Germinal center (tissue), 1 donor: ENCODE data around the gene FZD7.

ENCODE experiments used
- DNase-seq: peaks from one replicate; pipeline ENCODE4 v3.0.0; 2012; ENCODE audit warnings: mixed read lengths, low spot score

Gene FZD7

DNA sequence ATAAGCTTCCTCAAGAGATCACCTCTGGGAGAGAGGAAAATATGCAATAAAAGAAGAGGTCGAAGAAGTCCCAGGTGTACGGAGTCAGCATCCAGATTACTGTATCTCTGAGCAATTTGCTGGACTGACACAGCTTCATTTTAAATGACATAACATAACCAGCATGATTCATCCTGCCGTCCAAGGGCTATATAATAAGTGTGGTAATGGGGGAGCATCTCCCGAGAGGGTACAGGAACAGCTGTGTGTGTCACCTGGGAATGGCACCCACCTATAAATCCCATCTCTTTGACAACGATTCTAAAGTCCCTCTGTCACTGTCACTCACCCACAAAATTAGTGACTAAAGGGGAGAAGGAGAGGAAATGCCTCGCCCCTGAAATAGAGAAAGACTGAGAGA, 19.3 kb upstream of the FZD7 start:
- DNase-seq = no peak

DNA sequence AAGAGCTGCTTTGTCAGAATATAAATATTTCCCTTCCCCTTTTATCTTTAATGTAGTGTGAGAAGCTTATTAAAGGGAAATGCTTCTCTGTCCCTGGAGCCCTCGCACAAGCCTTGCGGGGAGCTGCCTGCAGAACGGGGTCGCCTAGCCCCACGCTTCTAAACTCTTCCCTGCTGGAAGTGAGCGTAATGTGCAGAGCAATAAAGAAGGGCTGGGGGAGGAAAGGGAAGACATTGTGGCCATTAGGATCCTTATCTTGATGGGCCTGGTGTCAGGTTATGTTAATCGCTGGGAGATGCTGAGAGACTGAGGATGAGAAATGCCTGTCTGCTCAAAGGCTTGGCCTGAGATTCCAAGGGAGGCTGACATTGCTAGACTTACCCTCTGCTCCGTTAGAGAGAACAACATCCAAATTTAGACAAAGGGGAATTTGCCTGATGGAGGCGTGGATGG, 18.9 kb upstream of the FZD7 start:
- DNase-seq = no peak

DNA sequence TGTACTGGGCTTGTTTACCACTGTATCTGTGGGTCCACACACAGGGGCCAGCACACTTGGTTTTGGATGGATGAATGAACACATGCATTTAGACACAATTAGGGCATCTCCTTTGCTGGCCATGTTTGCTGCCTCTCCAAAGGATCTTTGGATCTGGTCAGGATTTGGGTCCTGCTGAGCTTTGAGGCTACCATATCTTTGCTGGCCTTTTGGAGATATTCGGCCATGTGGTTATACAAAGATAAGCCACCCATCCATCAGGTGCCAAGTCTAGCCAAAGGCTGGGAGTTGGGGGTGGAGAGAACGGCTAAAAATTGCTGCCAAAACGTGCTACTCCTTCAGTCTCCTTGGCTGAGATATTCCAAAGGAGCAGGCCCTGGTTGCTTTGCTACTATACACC, 18.2 kb upstream of the FZD7 start:
- no peak for DNase-seq

GRCh38 chr2:202016579-202017227, 17.0 kb upstream of the FZD7 start:
- DNase-seq = no peak

- DNase-seq = no peak
These were observed 15.7 kb upstream of the FZD7 start for GRCh38 chr2:202017940-202018339.

- DNase-seq = no peak
These were observed 14.7 kb upstream of the FZD7 start for GRCh38 chr2:202018950-202019349.

GRCh38 chr2:202019689-202020450, 13.8 kb upstream of the FZD7 start:
- no peak for DNase-seq

- DNase-seq = no peak
These were observed 10.9 kb upstream of the FZD7 start for GRCh38 chr2:202022755-202023154.

- DNase-seq = no peak
These were observed 10.3 kb upstream of the FZD7 start for GRCh38 chr2:202023198-202023903.

DNA sequence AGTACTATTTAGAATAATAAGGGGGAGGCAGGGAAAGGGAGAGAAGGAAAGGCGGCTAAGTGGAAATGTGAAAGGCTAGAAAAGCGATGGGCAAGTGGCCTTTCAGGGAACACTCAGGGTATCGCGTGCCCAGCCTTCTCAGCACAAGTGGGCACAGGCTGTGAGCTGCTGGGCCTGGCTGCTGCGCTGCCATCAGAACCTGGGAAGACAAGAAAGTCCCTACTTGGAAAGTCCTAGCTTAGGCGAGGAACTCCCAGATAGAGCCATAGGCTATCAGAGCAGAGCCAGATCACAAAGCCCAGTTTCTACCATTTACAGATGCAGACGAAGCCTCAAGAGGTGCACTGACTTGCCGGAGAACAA, 9.8 kb upstream of the FZD7 start:
- DNase-seq = no peak

DNA sequence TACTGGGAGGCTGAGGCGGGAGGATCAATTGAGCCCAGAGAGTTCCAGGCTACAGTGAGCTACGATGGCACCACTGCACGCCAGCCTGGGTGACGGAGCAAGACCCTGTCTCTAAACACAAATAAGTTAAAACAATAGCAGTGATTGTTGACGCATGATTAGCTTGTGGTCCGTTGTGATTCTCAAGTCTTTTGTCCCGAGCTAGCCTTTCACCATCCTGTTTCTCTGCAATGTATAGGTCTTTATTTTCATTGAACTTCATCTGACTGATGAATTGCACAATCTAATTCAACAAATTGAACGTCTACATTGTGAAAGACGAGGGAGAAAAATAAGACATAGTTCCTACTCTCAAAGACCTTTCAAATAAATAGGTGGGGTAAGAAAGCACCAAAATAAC, 8.8 kb upstream of the FZD7 start:
- DNase-seq = no peak

- no peak for DNase-seq
These were observed 7.8 kb upstream of the FZD7 start for GRCh38 chr2:202025816-202026215.

DNA sequence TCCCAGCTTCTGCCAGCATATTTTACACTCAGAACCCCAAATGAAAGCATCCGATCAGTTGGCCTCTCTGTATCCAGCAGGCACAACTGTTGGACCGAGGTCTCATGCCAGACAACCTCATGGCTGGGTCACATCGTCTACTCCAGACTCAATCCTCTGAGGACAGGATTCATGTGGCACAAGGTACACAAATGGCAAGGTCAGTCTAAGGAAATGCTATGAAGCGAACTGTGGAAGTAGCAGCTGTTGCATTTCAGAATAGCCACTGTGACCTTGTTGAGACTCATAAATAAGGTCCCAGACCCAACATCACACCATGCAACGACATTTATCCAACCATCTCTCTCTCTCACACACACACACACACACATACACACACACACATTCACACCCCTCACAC, 7.1 kb upstream of the FZD7 start:
- no peak for DNase-seq

DNA sequence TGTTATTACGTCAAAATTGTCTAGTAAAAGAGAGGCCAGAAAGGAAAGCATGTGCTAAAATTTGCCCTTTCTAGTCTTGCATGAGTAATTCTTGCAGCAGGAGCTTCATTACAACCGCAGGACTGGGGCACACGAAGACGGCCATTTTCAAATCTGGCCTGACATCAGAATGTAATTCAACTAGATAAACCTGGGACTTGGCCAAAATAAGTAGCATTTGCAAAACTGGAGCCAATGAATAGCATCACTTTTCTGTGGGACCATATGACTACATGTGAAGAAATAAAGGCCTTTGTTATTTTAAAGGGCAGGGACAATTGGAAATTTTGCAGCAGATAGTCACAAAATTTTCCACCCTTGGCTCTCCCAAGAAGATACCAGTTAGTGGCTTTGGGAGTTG, 3.0 kb upstream of the FZD7 start:
- no peak for DNase-seq

DNA sequence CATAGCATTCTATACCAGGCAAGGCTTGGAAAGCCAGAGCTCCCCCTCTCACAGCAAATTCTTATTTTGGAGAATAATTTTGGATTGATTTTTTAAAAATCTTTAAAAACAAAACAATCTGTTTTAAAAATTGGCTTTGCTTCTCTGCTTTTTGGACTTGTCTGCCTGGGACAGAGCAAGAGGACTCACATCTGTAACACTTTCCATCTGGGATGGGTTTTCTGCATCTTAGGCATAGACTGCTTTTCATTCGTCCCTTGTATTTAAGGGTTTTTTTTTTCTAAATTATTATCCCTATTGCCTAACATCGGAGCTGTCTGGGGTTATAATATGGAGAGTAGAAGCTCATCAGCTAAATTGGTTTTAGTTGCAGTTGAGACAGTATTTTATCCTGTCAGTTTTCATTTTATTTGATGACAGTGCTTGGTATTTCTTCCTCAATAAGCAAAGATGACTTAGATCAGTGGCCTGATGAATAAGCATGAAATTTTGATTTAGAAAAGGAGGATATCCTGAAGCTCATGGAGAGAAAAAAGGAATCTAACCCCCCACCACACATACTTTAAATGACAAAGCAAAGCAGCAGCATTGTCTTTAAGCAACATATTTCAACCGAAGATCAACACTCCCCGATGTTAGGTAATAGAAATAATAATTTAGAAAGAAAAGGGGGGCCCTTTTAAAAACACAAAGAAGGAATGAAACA, 2.3 kb upstream of the FZD7 start:
- no peak for DNase-seq

- DNase-seq = peak; percentile 54
These were observed 774 bp upstream of the FZD7 start for GRCh38 chr2:202032846-202033316.

DNA sequence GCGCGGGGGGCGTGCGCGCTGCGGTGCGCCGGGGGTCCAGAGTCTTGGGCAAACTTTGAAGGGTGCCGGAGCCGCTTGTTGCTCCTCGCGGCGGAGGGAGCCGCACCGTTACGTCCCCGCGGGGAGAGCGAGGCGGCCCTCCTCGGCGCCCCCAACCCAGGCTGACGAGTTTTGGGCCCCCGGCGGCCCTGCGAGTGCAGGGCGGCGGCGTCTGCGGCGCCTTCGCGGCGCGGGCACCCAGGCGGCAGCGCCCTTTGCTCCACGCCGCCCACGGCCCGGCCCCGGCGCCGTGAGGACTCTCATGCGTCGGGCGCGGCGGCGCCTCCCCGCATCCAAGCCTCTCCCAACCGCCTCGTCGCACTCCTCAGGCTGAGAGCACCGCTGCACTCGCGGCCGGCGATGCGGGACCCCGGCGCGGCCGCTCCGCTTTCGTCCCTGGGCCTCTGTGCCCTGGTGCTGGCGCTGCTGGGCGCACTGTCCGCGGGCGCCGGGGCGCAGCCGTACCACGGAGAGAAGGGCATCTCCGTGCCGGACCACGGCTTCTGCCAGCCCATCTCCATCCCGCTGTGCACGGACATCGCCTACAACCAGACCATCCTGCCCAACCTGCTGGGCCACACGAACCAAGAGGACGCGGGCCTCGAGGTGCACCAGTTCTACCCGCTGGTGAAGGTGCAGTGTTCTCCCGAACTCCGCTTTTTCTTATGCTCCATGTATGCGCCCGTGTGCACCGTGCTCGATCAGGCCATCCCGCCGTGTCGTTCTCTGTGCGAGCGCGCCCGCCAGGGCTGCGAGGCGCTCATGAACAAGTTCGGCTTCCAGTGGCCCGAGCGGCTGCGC, 814 bp downstream of the FZD7 start:
- peak; percentile 24 for DNase-seq

- DNase-seq = no peak
These were observed 1.7 kb downstream of the FZD7 start for GRCh38 chr2:202035089-202035940.

DNA sequence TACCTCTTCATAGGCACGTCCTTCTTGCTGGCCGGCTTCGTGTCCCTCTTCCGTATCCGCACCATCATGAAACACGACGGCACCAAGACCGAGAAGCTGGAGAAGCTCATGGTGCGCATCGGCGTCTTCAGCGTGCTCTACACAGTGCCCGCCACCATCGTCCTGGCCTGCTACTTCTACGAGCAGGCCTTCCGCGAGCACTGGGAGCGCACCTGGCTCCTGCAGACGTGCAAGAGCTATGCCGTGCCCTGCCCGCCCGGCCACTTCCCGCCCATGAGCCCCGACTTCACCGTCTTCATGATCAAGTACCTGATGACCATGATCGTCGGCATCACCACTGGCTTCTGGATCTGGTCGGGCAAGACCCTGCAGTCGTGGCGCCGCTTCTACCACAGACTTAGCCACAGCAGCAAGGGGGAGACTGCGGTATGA, 2.3 kb downstream of the FZD7 start:
- no peak for DNase-seq

DNA sequence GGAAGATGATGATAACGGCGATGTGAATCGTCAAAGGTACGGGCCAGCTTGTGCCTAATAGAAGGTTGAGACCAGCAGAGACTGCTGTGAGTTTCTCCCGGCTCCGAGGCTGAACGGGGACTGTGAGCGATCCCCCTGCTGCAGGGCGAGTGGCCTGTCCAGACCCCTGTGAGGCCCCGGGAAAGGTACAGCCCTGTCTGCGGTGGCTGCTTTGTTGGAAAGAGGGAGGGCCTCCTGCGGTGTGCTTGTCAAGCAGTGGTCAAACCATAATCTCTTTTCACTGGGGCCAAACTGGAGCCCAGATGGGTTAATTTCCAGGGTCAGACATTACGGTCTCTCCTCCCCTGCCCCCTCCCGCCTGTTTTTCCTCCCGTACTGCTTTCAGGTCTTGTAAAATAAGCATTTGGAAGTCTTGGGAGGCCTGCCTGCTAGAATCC, 3.0 kb downstream of the FZD7 start:
- no peak for DNase-seq
